T-helper 2 cell treated with Interferon-gamma antibody and Interleukin-4, amounts not matched to agents 100 ng/mL and 5 ng/mL, for 36 hours (primary cell): Measurements from ENCODE around the gene DYNC1I2. TPM values are rescaled to one million over a fixed set of nuclear protein-coding genes. Genes with fewer than 3 reads are reported as not detected.
"Not testable (repeated sequence)": the region's sequence is repeated elsewhere in the genome, so short reads cannot be mapped to it uniquely, and the experiment has no call there.

Experiments used
- intact Hi-C: fragments of 100-400 bp; cut with micrococcal nuclease; formaldehyde crosslinking; loops from one replicate; pipeline ENCODE4 v1.15.1; 2023
- total RNA-seq: library from RNA; stranded (reverse); gene quantifications from 2 replicates; pipeline ENCODE4 v1.2.3, GENCODE V29; 2022

DYNC1I2 gene
- total RNA-seq, 1 donor from 2014 or later: 59.3 TPM

DNA sequence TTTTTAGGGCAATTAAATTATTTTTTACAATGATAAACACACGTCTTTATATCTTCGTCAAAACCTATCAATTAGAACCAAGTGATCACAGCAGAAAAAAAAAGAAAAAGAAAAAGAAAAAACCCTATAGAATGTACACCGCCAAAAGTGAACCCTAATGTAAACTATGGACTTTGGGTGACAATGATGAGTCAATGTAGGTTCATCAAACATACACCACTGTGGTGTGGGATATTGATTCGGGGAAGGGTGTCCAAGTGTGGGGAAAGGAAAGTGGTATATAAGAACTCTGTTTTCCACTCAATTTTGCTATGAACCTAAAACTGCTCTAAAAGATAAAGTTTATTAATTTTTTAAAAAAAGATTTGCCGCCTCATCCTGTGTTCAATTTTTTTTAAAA is 85.1 kb downstream of the DYNC1I2 start:
- intact Hi-C loops: no loop called here

DNA sequence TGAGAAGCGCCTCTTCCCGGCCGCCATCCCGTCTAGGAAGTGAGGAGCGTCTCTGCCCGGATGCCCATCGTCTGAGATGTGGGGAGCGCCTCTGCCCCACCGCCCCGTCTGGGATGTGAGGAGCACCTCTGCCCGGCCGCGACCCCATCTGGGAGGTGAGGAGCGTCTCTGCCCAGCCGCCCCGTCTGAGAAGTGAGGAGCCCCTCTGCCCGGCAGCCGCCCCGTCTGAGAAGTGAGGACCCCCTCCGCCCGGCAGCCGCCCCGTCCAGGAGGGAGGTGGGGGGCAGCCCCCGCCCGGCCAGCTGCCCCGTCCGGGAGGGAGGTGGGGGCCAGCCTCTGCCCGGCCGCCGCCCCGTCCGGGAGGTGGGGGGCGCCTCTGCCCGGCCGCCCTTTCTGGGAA is 87.3 kb downstream of the DYNC1I2 start:
- intact Hi-C loops: not testable (repeated sequence)

DNA sequence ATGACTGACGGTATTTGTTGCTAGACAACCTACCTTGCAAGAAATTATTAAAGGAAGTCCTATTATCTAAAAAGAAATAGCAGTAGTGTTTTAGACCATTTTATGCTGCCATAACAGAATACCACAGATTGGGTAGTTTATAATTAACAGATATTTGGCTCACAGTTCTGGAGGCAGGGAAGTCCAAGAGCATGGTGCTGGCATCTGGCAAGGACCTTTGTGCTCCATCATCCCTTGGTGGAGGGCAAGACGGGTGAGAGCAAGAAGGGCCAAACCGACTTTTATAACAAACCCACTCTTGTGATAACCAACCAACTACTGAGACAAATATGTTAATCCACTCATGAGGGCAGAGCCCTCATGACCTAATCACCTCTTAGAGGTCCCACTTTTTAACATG is 91.2 kb downstream of the DYNC1I2 start:
- intact Hi-C loops: no loop called here

DNA sequence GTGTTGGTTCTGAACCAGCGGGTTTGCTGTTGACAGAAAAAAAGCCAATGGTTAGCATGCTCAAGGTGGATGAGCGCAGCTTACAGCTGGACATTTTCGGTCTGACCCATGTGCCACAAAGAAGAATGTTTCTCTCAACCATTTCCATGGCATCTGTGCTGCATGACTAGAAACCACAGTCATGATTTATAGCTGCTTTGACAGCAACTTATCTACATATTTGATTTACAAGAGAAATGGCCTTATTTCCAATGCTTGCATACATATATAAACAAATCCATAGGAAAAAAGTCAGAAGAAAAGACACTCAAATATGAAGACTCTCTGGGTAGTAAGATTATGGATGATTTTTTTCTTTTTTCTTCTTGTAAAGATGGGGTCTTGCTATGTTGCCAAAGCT is 98.2 kb downstream of the DYNC1I2 start:
- intact Hi-C loops: no loop called here

GRCh38 chr2:171787333-171788072 is 100.2 kb downstream of the DYNC1I2 start:
- intact Hi-C loops: no loop called here

- intact Hi-C loops: no loop called here
These were observed 101.2 kb downstream of the DYNC1I2 start for GRCh38 chr2:171788316-171788993.

DNA sequence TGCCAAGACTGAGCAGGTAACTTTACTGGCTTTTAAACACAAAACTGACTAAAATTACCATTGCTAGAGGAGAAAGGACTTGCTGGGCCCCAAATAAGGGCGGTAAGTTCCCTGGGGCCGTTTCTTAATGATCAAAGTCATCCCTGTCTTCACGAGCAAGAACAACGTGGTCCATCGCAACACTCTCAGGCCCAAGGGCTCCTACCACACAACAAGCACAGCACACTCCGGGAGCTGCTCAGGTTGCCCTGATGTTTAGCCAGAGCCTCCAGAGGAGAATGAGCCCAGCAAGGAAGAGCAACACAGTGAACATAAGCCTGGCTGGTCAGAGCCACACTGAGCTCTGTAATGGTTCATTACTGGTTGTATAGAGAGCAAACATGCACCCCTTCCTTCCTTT is 102.7 kb downstream of the DYNC1I2 start:
- intact Hi-C loops: no loop called here

- intact Hi-C loops: no loop called here
These were observed 104.1 kb downstream of the DYNC1I2 start for GRCh38 chr2:171791361-171791760.

- intact Hi-C loops: no loop called here
These were observed 104.9 kb downstream of the DYNC1I2 start for GRCh38 chr2:171792157-171792556.

DNA sequence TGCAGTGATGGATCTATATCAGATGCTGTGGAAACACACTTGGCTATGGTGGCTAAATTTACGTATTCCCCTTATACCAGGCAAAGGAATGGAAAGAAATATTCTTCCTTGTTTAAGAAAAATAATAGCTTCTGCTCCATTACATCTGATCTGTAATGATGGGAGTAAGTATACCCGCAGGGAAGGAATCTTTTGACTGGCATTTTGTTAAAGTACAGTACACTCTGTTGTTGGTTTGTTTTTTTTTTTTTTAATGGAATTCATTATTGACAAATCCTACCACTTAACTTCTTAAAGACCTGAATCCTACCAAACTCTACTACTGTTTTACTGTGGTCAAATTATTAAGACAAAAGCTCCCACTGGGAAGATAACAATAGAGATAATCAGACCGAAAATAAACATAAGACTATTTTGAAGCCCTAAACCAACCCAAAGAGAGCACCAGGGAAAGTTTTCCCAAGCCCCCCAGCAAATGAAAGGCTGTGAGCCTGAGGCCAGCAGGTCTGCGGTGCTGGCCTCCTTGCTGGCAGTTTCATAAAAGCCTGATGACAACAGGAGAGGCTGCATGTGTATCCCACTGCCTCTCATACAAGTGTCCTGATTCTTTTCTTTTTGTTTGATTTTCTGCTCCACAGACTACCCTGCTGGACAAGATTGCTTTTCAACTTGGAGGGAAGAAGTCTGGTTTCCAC is 105.8 kb downstream of the DYNC1I2 start:
- intact Hi-C loops: no loop called here

DNA sequence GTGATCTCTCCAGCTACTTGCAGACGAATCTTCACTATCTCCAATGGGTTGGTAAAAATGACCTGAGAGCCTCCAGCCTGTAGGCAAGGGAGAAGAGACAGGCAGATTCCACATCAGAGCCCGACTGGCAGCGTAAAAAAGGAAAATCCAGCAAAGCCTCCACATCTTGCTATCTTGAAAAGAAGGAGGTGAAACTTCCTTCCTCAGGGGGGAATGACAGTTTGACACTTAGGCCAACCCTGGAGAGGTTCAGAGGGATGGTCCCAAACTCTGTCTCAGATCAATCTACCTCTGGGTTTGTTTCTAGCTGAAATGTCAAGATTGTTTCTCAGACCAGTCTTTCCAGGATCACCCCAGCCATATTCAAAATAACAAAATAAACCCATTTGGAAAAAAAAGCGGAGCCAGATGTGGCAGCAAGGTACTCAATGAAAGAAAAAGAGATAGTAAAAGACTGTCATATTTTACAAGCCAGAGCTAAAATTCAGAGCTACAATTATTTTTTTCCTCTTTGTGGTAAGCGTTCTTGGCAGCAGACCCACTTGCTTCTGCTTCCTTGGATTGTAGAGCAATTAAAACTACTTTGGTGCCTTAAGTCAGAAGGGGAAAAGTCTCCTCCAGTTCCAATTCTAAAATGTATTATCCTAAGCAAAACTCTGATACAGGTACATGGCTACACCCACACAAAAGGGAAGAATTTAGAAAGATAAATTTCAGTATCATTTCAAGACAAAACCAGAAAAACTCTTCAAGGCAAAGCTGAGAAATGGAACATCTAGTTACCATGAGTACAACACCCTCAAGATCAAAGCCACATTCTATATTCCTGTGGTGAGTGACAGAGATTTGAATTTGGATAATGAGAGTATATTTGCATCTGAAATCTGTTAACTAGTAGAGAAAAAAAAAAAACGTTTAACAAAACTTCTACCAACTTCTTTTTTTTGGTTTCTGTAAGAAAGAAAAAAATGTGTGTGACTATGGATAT is 106.7 kb downstream of the DYNC1I2 start:
- intact Hi-C loops: no loop called here

DNA sequence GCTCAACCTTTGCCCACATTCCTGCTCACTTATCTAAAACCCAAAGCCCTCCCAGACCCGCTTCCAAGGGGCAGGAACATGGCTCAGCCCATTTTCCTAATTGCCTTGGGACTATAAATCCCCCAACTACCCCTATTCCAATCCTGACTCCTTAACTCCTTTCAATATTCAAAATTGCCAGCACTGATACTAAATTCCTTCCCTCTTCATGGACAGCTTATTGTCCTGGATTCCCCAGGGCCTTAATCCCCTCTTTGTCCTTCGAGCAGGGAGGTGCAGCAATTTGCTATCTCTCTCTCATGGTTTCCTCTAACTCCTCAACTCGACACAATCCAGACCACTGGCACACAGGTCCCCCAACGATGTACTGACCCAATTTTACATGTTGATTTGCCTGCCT is 107.6 kb downstream of the DYNC1I2 start:
- intact Hi-C loops: no loop called here

Other genes with a start within 250 kb of the DYNC1I2 start
- gene CYBRD1, start 165.0 kb upstream of the DYNC1I2 start, total RNA-seq: 2.0 and 2.7 TPM in 2 replicates
- gene SLC25A12, start 206.8 kb downstream of the DYNC1I2 start, total RNA-seq: 26.6 and 27.4 TPM in 2 replicates
- gene HAT1, start 235.0 kb downstream of the DYNC1I2 start, total RNA-seq: 68.3 and 71.6 TPM in 2 replicates